HG03432 (cell line): ENCODE results near the gene GABARAPL1.
"Not testable (repeated sequence)": the region's sequence is repeated elsewhere in the genome, so short reads cannot be mapped to it uniquely, and the experiment has no call there.

Source experiments
- ATAC-seq: cut with Tn5 transposase; IDR thresholded peaks from one replicate; pipeline ENCODE4 v1.9.1; 2021; ENCODE audit warnings: mild to moderate bottlenecking, moderate library complexity; ENCODE audit not compliant: unreplicated experiment

GABARAPL1 gene

GRCh38 chr12:10212739-10213131 lies at the start of gene GABARAPL1:
TSS of gene GABARAPL1 (plus strand) at chr12:10212877. CDS start at chr12:10213130, 253 bp downstream.
- peak; percentile 65 for ATAC-seq

- no peak for ATAC-seq
These were observed 49.6 kb upstream of the GABARAPL1 start for GRCh38 chr12:10163084-10163483.

- ATAC-seq = no peak
These were observed 47.3 kb upstream of the GABARAPL1 start for GRCh38 chr12:10165421-10165820.

GRCh38 chr12:10167599-10167998 lies 45.1 kb upstream of the GABARAPL1 start:
- no peak for ATAC-seq

GRCh38 chr12:10169104-10169503 lies 43.6 kb upstream of the GABARAPL1 start:
- no peak for ATAC-seq

GRCh38 chr12:10170216-10170615 lies 42.5 kb upstream of the GABARAPL1 start:
- peak; percentile 62 for ATAC-seq

GRCh38 chr12:10171973-10172728 lies 40.5 kb upstream of the GABARAPL1 start, which contains the start of gene OLR1:
TSS of gene OLR1 (minus strand) at chr12:10172132. CDS start at chr12:10172077, 55 bp downstream.
- no peak for ATAC-seq

GRCh38 chr12:10174986-10175614 lies 37.6 kb upstream of the GABARAPL1 start:
- no peak for ATAC-seq

- no peak for ATAC-seq
These were observed 36.6 kb upstream of the GABARAPL1 start for GRCh38 chr12:10175846-10176636.

- ATAC-seq = no peak
These were observed 33.9 kb upstream of the GABARAPL1 start, which contains the start of gene TMEM52B for GRCh38 chr12:10178821-10179220. TSS of gene TMEM52B (plus strand) at chr12:10179032. CDS start at chr12:10179575, 543 bp downstream.

GRCh38 chr12:10179776-10180181 lies 32.9 kb upstream of the GABARAPL1 start:
- no peak for ATAC-seq

- ATAC-seq = no peak
These were observed 30.2 kb upstream of the GABARAPL1 start for GRCh38 chr12:10182354-10183049.

- ATAC-seq = no peak
These were observed 28.3 kb upstream of the GABARAPL1 start for GRCh38 chr12:10184261-10184843.

- ATAC-seq = no peak
These were observed 26.4 kb upstream of the GABARAPL1 start for GRCh38 chr12:10186299-10186698.

- not testable (repeated sequence) for ATAC-seq
These were observed 25.7 kb upstream of the GABARAPL1 start for GRCh38 chr12:10186958-10187357.

GRCh38 chr12:10189653-10190052 lies 23.0 kb upstream of the GABARAPL1 start:
- no peak for ATAC-seq

GRCh38 chr12:10190558-10191388 lies 21.9 kb upstream of the GABARAPL1 start:
- ATAC-seq = peak; percentile 88

GRCh38 chr12:10191865-10192264 lies 20.8 kb upstream of the GABARAPL1 start:
- no peak for ATAC-seq

- no peak for ATAC-seq
These were observed 18.5 kb upstream of the GABARAPL1 start for GRCh38 chr12:10194160-10194670.
